Activated naive CD4-positive, alpha-beta T cell treated with anti-CD3 and anti-CD28 coated beads, Interleukin-2, amount 10 ng/mL, durations not matched to agents 7 days and 5 days (primary cell): ENCODE results near the gene PARD3B.

Experiments
- CTCF ChIA-PET: fragments of 350-600 bp; sonication (Branson Sonifier 250); formaldehyde crosslinking; loops from one replicate; lab custom pipeline; 2021; ENCODE audit warnings: antibody characterized with exemption; lab: Charles Lee
- DNase-seq: peaks from one replicate; pipeline ENCODE4 v3.0.0-alpha.2; 2020
- H3K27ac Mint-ChIP-seq: one replicate; pipeline ENCODE4 v1.8.0; 2021; ENCODE audit warnings: mild to moderate bottlenecking, moderate library complexity, mixed read lengths
- H3K27me3 Mint-ChIP-seq: one replicate; pipeline ENCODE4 v1.8.0; 2021; ENCODE audit warnings: mild to moderate bottlenecking, mixed read lengths
- H3K36me3 Mint-ChIP-seq: one replicate; pipeline ENCODE4 v1.8.0; 2021; ENCODE audit warnings: mixed read lengths
- H3K4me1 Mint-ChIP-seq: one replicate; pipeline ENCODE4 v1.8.0; 2021; ENCODE audit warnings: mixed read lengths
- H3K4me3 Mint-ChIP-seq: one replicate; pipeline ENCODE4 v1.8.0; 2021; ENCODE audit warnings: mild to moderate bottlenecking, moderate library complexity, mixed read lengths
- H3K9me3 Mint-ChIP-seq: one replicate; pipeline ENCODE4 v1.8.0; 2021; ENCODE audit warnings: mixed read lengths

The PARD3B gene

GRCh38 chr2:205364261-205364660 is 819.0 kb downstream of the PARD3B start:
- CTCF ChIA-PET, result no interaction called here
- Mint-ChIP-seq H3K27me3 (peaks cover 12% of the 10 kb centered on the region), H3K4me1 (no peaks in the 10 kb centered on the region), H3K4me3 (no peak overlapping the region), H3K9me3 (no peaks in the 10 kb centered on the region), H3K36me3 (no peaks in the 10 kb centered on the region), H3K27ac (no peak overlapping the region)
- no peak for DNase-seq

- Mint-ChIP-seq H3K27me3 (peaks cover 8% of the 10 kb centered on the region), H3K4me1 (no peaks in the 10 kb centered on the region), H3K27ac (no peak overlapping the region), H3K9me3 (no peaks in the 10 kb centered on the region), H3K36me3 (no peaks in the 10 kb centered on the region), H3K4me3 (no peak overlapping the region)
- no peak for DNase-seq
- CTCF ChIA-PET, result no interaction called here
Observed at GRCh38 chr2:205366336-205367060, 821.2 kb downstream of the PARD3B start.

- Mint-ChIP-seq H3K4me1 (peaks cover 4% of the 10 kb centered on the region), H3K4me3 (no peak overlapping the region), H3K27ac (no peak overlapping the region), H3K36me3 (no peaks in the 10 kb centered on the region), H3K9me3 (no peaks in the 10 kb centered on the region), H3K27me3 (peaks cover 4% of the 10 kb centered on the region)
- no peak for DNase-seq
- CTCF ChIA-PET, result no interaction called here
Observed at GRCh38 chr2:205367331-205367935, 822.2 kb downstream of the PARD3B start.

- no peak overlapping the region for H3K4me3 Mint-ChIP-seq
- CTCF ChIA-PET, result no interaction called here
Observed at GRCh38 chr2:205369813-205370212, 824.5 kb downstream of the PARD3B start.

GRCh38 chr2:205370726-205371125 is 825.5 kb downstream of the PARD3B start:
- H3K27me3 Mint-ChIP-seq, result no peaks in the 10 kb centered on the region
- H3K4me3 Mint-ChIP-seq, result no peak overlapping the region
- peaks cover 4% of the 10 kb centered on the region for H3K4me1 Mint-ChIP-seq
- no peaks in the 10 kb centered on the region for H3K36me3 Mint-ChIP-seq
- no peak for DNase-seq
- H3K9me3 Mint-ChIP-seq, result no peaks in the 10 kb centered on the region
- H3K27ac Mint-ChIP-seq, result no peak overlapping the region
- CTCF ChIA-PET, result no interaction called here

More at GRCh38 chr2:205369813-205370212, 824.5 kb downstream of the PARD3B start:
- Mint-ChIP-seq H3K9me3 (no peaks in the 10 kb centered on the region), H3K27me3 (no peaks in the 10 kb centered on the region), H3K36me3 (no peaks in the 10 kb centered on the region), H3K27ac (no peak overlapping the region), H3K4me1 (peaks cover 4% of the 10 kb centered on the region)
- no peak for DNase-seq

GRCh38 chr2:205372141-205372540 is 826.9 kb downstream of the PARD3B start:
- CTCF ChIA-PET, result no interaction called here
- no peak for DNase-seq
- no peak overlapping the region for H3K27ac Mint-ChIP-seq
- no peaks in the 10 kb centered on the region for H3K36me3 Mint-ChIP-seq
- H3K27me3 Mint-ChIP-seq, result no peaks in the 10 kb centered on the region
- no peaks in the 10 kb centered on the region for H3K9me3 Mint-ChIP-seq
- H3K4me1 Mint-ChIP-seq, result peaks cover 4% of the 10 kb centered on the region
- no peak overlapping the region for H3K4me3 Mint-ChIP-seq

- DNase-seq, result no peak
- no peaks in the 10 kb centered on the region for H3K27me3 Mint-ChIP-seq
- H3K36me3 Mint-ChIP-seq, result no peaks in the 10 kb centered on the region
- H3K27ac Mint-ChIP-seq, result no peak overlapping the region
- CTCF ChIA-PET, result no interaction called here
- peaks cover 4% of the 10 kb centered on the region for H3K4me1 Mint-ChIP-seq
- H3K4me3 Mint-ChIP-seq, result no peak overlapping the region
- H3K9me3 Mint-ChIP-seq, result no peaks in the 10 kb centered on the region
Observed at GRCh38 chr2:205375461-205376448, 830.5 kb downstream of the PARD3B start.

GRCh38 chr2:205377324-205377723 is 832.0 kb downstream of the PARD3B start:
- H3K9me3 Mint-ChIP-seq, result no peaks in the 10 kb centered on the region
- no peak overlapping the region for H3K4me3 Mint-ChIP-seq
- H3K36me3 Mint-ChIP-seq, result no peaks in the 10 kb centered on the region
- H3K27ac Mint-ChIP-seq, result no peak overlapping the region
- H3K27me3 Mint-ChIP-seq, result no peaks in the 10 kb centered on the region
- CTCF ChIA-PET, result no interaction called here
- peaks cover under 1% of the 10 kb centered on the region for H3K4me1 Mint-ChIP-seq
- DNase-seq, result no peak

GRCh38 chr2:205383601-205384000 is 838.3 kb downstream of the PARD3B start:
- H3K27ac Mint-ChIP-seq, result no peak overlapping the region
- peaks cover 3% of the 10 kb centered on the region for H3K27me3 Mint-ChIP-seq
- CTCF ChIA-PET, result no interaction called here
- H3K4me3 Mint-ChIP-seq, result no peak overlapping the region
- H3K9me3 Mint-ChIP-seq, result no peaks in the 10 kb centered on the region
- no peaks in the 10 kb centered on the region for H3K4me1 Mint-ChIP-seq
- no peak for DNase-seq
- H3K36me3 Mint-ChIP-seq, result no peaks in the 10 kb centered on the region

GRCh38 chr2:205386109-205386508 is 840.8 kb downstream of the PARD3B start:
- Mint-ChIP-seq H3K9me3 (no peaks in the 10 kb centered on the region), H3K27me3 (peaks cover 7% of the 10 kb centered on the region), H3K4me3 (no peak overlapping the region), H3K4me1 (no peaks in the 10 kb centered on the region), H3K27ac (no peak overlapping the region), H3K36me3 (no peaks in the 10 kb centered on the region)
- no peak for DNase-seq
- CTCF ChIA-PET, result interaction anchor here (1.5 kb wide), 1 partner anchor 17 kb away, joined by 3 read pairs; no protein-coding TSS in a partner anchor

- no peak for DNase-seq
- H3K27ac Mint-ChIP-seq, result no peak overlapping the region
- H3K36me3 Mint-ChIP-seq, result no peaks in the 10 kb centered on the region
- no peaks in the 10 kb centered on the region for H3K9me3 Mint-ChIP-seq
- no peak overlapping the region for H3K4me3 Mint-ChIP-seq
- CTCF ChIA-PET, result no interaction called here
- no peaks in the 10 kb centered on the region for H3K4me1 Mint-ChIP-seq
- H3K27me3 Mint-ChIP-seq, result peaks cover 8% of the 10 kb centered on the region
Observed at GRCh38 chr2:205387350-205388055, 842.2 kb downstream of the PARD3B start.

GRCh38 chr2:205390866-205391265 is 845.6 kb downstream of the PARD3B start:
- CTCF ChIA-PET, result no interaction called here
- H3K27me3 Mint-ChIP-seq, result peaks cover 8% of the 10 kb centered on the region
- H3K4me1 Mint-ChIP-seq, result no peaks in the 10 kb centered on the region
- H3K27ac Mint-ChIP-seq, result no peak overlapping the region
- no peaks in the 10 kb centered on the region for H3K9me3 Mint-ChIP-seq
- no peak for DNase-seq
- H3K36me3 Mint-ChIP-seq, result no peaks in the 10 kb centered on the region
- no peak overlapping the region for H3K4me3 Mint-ChIP-seq

- CTCF ChIA-PET, result no interaction called here
- DNase-seq, result no peak
- no peak overlapping the region for H3K27ac Mint-ChIP-seq
- no peak overlapping the region for H3K4me3 Mint-ChIP-seq
- no peaks in the 10 kb centered on the region for H3K27me3 Mint-ChIP-seq
- H3K4me1 Mint-ChIP-seq, result no peaks in the 10 kb centered on the region
- no peaks in the 10 kb centered on the region for H3K9me3 Mint-ChIP-seq
- H3K36me3 Mint-ChIP-seq, result no peaks in the 10 kb centered on the region
Observed at GRCh38 chr2:205401511-205401910, 856.2 kb downstream of the PARD3B start.

- CTCF ChIA-PET, result interaction anchor here (1.3 kb wide), 1 partner anchor 16 kb away, joined by 3 read pairs; no protein-coding TSS in a partner anchor
- H3K36me3 Mint-ChIP-seq, result no peaks in the 10 kb centered on the region
- no peaks in the 10 kb centered on the region for H3K27me3 Mint-ChIP-seq
- no peaks in the 10 kb centered on the region for H3K4me1 Mint-ChIP-seq
- no peak for DNase-seq
- no peak overlapping the region for H3K27ac Mint-ChIP-seq
- no peaks in the 10 kb centered on the region for H3K9me3 Mint-ChIP-seq
- no peak overlapping the region for H3K4me3 Mint-ChIP-seq
Observed at GRCh38 chr2:205402011-205402410, 856.7 kb downstream of the PARD3B start.
